HEK293 (cell line): ENCODE measurements around the gene ZNF224.

ENCODE experiments used
- GFI1B ChIP-seq: fragments of 450-650 bp; formaldehyde crosslinking; IDR thresholded peaks from 2 replicates; pipeline ENCODE4 v1.5.1; 2016; ENCODE audit warnings: missing biosample characterization, missing genetic modification characterization
- GLIS2 ChIP-seq: fragments of 450-650 bp; formaldehyde crosslinking; IDR thresholded peaks from 2 replicates; pipeline ENCODE4 v1.5.1; 2016; ENCODE audit warnings: missing biosample characterization, missing genetic modification characterization
- PATZ1 ChIP-seq: fragments of 450-650 bp; formaldehyde crosslinking; IDR thresholded peaks from 2 replicates; pipeline ENCODE4 v1.5.1; 2016; ENCODE audit warnings: missing biosample characterization, missing genetic modification characterization
- PRDM6 ChIP-seq: fragments of 450-650 bp; formaldehyde crosslinking; IDR thresholded peaks from 2 replicates; pipeline ENCODE4 v1.5.1; 2017; ENCODE audit warnings: missing biosample characterization, missing genetic modification characterization
- REST ChIP-seq: fragments of 450-650 bp; formaldehyde crosslinking; IDR thresholded peaks from 2 replicates; pipeline ENCODE4 v1.5.1; 2016; ENCODE audit warnings: missing biosample characterization, missing genetic modification characterization
- SCRT2 ChIP-seq: fragments of 450-650 bp; formaldehyde crosslinking; IDR thresholded peaks from 2 replicates; pipeline ENCODE4 v1.5.1; 2016; ENCODE audit warnings: missing biosample characterization, missing genetic modification characterization
- SP3 ChIP-seq: fragments of 450-650 bp; formaldehyde crosslinking; IDR thresholded peaks from 2 replicates; pipeline ENCODE4 v1.5.1; 2016; ENCODE audit warnings: missing biosample characterization, missing genetic modification characterization
- ZBTB11 ChIP-seq: fragments of 450-650 bp; formaldehyde crosslinking; conservative IDR thresholded peaks from 2 replicates; pipeline ENCODE4 v1.5.1; 2016; ENCODE audit warnings: low read depth, missing biosample characterization, missing genetic modification characterization
- ZEB2 ChIP-seq: fragments of 450-650 bp; formaldehyde crosslinking; IDR thresholded peaks from 2 replicates; pipeline ENCODE4 v1.5.1; 2016; ENCODE audit warnings: missing biosample characterization, missing genetic modification characterization
- ZFHX2 ChIP-seq: fragments of 450-650 bp; formaldehyde crosslinking; conservative IDR thresholded peaks from 2 replicates; pipeline ENCODE4 v1.5.1; 2016; ENCODE audit warnings: missing biosample characterization, missing genetic modification characterization
- ZNF112 ChIP-seq: fragments of 450-650 bp; formaldehyde crosslinking; IDR thresholded peaks from 2 replicates; pipeline ENCODE4 v1.5.0; 2017; ENCODE audit warnings: missing biosample characterization, missing genetic modification characterization
- ZNF133 ChIP-seq: fragments of 450-650 bp; formaldehyde crosslinking; IDR thresholded peaks from 2 replicates; pipeline ENCODE4 v1.5.1; 2016; ENCODE audit warnings: missing biosample characterization, missing genetic modification characterization
- ZNF140 ChIP-seq: fragments of 450-650 bp; formaldehyde crosslinking; IDR thresholded peaks from 2 replicates; pipeline ENCODE4 v1.5.1; 2016; ENCODE audit warnings: missing biosample characterization, missing genetic modification characterization
- ZNF184 ChIP-seq: fragments of 450-650 bp; IDR thresholded peaks from 2 replicates; pipeline ENCODE4 v1.5.1; 2018; ENCODE audit warnings: missing biosample characterization, mild to moderate bottlenecking, missing genetic modification characterization
- ZNF223 ChIP-seq: fragments of 450-650 bp; formaldehyde crosslinking; IDR thresholded peaks from 2 replicates; pipeline ENCODE4 v1.5.1; 2016; ENCODE audit warnings: missing biosample characterization, missing genetic modification characterization
- ZNF280D ChIP-seq: fragments of 450-650 bp; formaldehyde crosslinking; IDR thresholded peaks from 2 replicates; pipeline ENCODE4 v1.5.1; 2016; ENCODE audit warnings: missing biosample characterization, missing genetic modification characterization
- ZNF350 ChIP-seq: fragments of 450-650 bp; formaldehyde crosslinking; IDR thresholded peaks from 2 replicates; pipeline ENCODE4 v1.5.0; 2017; ENCODE audit warnings: missing biosample characterization, mild to moderate bottlenecking, missing genetic modification characterization
- ZNF530 ChIP-seq: fragments of 450-650 bp; formaldehyde crosslinking; IDR thresholded peaks from 2 replicates; pipeline ENCODE4 v1.5.1; 2016; ENCODE audit warnings: low read depth, missing biosample characterization, missing genetic modification characterization
- ZNF621 ChIP-seq: fragments of 450-650 bp; formaldehyde crosslinking; IDR thresholded peaks from 2 replicates; pipeline ENCODE4 v1.5.1; 2017; ENCODE audit warnings: missing biosample characterization, missing genetic modification characterization
- ZNF626 ChIP-seq: fragments of 450-650 bp; sonication (Bioruptor Pico); formaldehyde crosslinking; IDR thresholded peaks from 2 replicates; pipeline ENCODE4 v1.5.1; 2018; ENCODE audit warnings: missing biosample characterization, missing genetic modification characterization, inconsistent platforms
- ZNF629 ChIP-seq: fragments of 450-650 bp; formaldehyde crosslinking; IDR thresholded peaks from 2 replicates; pipeline ENCODE4 v1.5.1; 2017; ENCODE audit warnings: missing biosample characterization, missing genetic modification characterization
- ZNF654 ChIP-seq: fragments of 450-650 bp; formaldehyde crosslinking; IDR thresholded peaks from 2 replicates; pipeline ENCODE4 v1.5.1; 2016; ENCODE audit warnings: low read depth, missing biosample characterization, missing genetic modification characterization
- ZNF664 ChIP-seq: fragments of 450-650 bp; formaldehyde crosslinking; IDR thresholded peaks from 2 replicates; pipeline ENCODE4 v1.5.1; 2016; ENCODE audit warnings: missing biosample characterization, missing genetic modification characterization
- ZNF692 ChIP-seq: fragments of 450-650 bp; formaldehyde crosslinking; IDR thresholded peaks from 2 replicates; pipeline ENCODE4 v1.5.1; 2016; ENCODE audit warnings: missing biosample characterization, missing genetic modification characterization

Gene ZNF224

GRCh38 chr19:44093931-44094765, at the start of gene ZNF224 (continued):
- TF ChIP-seq ZNF664 (tag by site-specific recombination) = peak; percentile 20; the same call in 1 of the 2 replicates
- peak; percentile 45; the same call in 1 of the 2 replicates for TF ChIP-seq GFI1B (tag by site-specific recombination)
- TF ChIP-seq ZFHX2 = peak; percentile 90
- no peak for TF ChIP-seq ZNF530 (tag by site-specific recombination)
- no peak for TF ChIP-seq ZNF621 (tag by site-specific recombination)
- no peak for TF ChIP-seq PRDM6 (tag by site-specific recombination)
- no peak for TF ChIP-seq ZNF133
- 0 out of 2 replicates have a peak, but pooled peaks have one; percentile 11 for TF ChIP-seq ZNF223 (tag by site-specific recombination)
- peak; percentile 99 for TF ChIP-seq ZBTB11
- no peak for TF ChIP-seq ZNF654 (tag by site-specific recombination)
- TF ChIP-seq SP3 (tag by site-specific recombination) = peak; percentile 84
- TF ChIP-seq ZNF350 = no peak
- peak; percentile 34; the same call in 1 of the 2 replicates for TF ChIP-seq SCRT2 (tag by site-specific recombination)
- TF ChIP-seq ZNF280D (tag by site-specific recombination) = 0 out of 2 replicates have a peak, but pooled peaks have one; percentile 2
- peak; percentile 43 for TF ChIP-seq ZNF692 (tag by site-specific recombination)
- no peak; the same call in 1 of the 2 replicates for TF ChIP-seq ZNF184
- no peak for TF ChIP-seq ZNF112 (tag by site-specific recombination)
- no peak; the same call in 1 of the 2 replicates for TF ChIP-seq GLIS2
- peak; percentile 44 for TF ChIP-seq REST
- peak; percentile 72 for TF ChIP-seq ZNF629
- TF ChIP-seq ZNF626 (tag by site-specific recombination) = no peak
- TF ChIP-seq ZNF140 (tag by site-specific recombination) = peak; percentile 77
- TF ChIP-seq PATZ1 (tag by site-specific recombination) = peak; percentile 62
- peak; percentile 84 for TF ChIP-seq ZEB2 (tag by site-specific recombination)
